ENCODE data around the gene CD8A. TPM values are rescaled to one million over a fixed set of nuclear protein-coding genes. Genes with fewer than 3 reads are reported as not detected.

Gene CD8A
- total RNA-seq, 1 donor from 2014 or later, result 10.6 TPM

DNA sequence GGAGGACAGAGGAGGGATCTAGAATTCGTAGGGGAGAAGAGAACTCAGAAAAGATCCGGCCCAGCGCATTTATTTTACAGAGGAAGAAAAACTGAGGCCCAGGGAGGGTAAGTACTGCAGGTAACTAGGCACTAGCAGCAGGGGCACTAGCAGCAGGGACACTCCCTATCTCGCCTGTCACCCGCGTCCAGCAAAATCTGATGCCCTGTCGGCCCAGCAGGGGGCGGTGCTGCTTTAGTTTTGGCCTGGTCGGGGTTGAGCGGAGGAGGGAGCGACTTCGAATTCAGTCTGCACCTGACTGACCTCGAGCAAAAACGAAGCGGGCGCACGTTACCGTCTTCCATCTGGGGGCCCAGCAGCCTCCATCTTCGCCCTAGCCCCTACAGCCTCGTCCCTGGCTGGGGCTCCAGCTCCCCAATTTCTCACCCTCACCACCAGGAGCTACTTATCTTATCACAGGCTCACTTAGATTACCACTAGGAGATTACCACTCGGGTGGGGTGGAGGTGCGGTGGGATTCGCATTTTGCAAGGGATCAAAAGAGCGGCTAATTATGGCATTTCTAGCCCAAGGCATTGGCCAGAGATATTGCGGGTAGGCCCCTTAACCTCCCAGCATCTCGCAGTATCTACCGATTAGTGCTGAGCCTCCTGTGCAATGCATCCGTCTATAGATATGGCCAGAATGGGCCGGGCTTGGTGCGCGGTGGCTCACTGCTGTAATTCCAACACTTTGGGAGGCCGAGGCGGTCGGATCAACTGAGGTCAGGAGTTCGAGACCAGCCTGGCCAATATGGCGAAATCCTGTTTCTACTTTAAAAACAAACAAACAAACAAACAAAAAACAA is 17.8 kb upstream of the CD8A start:
- DNase-seq (ENCODE audit: low spot score), result peak; percentile 80

DNA sequence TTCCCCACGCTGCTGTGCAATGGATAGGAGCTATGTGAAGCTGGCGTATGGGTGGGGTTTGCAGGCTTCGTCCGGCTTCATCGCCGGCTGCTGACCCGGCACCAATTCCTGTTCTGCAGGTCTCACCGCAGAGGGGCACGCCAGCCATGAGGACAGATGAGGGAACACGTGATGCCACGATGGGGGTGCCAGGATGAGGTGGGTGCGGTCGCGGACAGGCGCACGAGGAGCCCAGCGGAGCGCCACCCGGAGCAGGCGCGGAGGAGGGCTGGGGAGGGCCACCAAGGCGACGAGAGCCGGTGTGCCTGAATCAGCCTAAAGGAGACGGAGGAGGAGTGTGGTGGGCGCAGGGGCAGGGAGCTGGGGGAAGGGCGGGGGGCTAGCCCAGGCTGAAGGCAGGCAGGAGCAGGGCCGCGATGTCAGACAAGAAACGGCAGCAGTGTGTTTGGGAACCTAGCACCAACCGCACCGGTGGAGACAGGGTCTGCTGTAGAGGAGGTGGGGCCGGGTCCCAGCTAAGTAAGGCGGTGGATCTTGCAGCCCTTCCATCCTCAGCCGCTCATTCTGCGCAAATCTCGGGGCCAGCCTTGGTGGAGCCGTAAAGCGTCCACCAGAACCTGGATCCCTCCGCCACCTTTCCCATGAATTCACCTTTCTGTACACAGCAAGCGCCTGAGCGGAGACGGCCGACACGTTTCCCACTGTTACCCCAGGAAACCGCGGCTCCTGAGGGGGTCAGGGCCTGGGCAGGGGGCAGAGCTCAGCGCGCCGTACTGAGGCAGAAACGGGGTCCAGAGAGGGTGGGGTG is 17.0 kb upstream of the CD8A start:
- peak; percentile 47 for DNase-seq (ENCODE audit: low spot score)

DNA sequence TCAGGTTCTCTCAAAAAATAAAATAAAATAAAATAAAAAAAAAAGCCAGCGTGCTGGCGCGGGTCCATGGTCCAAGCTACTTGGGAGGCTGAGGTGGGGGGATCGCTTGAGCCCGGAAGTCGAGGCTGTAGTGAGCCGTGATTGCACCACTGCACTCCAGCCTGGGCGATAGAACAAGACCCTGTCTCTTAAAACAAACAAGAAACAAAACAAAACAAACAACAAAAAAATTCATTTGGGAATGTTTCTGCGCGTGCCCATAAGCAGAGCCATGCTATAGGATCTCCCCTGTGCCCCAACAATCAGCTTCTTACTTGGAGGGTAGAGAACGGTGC is 16.4 kb upstream of the CD8A start:
- no peak for DNase-seq (ENCODE audit: low spot score)

DNA sequence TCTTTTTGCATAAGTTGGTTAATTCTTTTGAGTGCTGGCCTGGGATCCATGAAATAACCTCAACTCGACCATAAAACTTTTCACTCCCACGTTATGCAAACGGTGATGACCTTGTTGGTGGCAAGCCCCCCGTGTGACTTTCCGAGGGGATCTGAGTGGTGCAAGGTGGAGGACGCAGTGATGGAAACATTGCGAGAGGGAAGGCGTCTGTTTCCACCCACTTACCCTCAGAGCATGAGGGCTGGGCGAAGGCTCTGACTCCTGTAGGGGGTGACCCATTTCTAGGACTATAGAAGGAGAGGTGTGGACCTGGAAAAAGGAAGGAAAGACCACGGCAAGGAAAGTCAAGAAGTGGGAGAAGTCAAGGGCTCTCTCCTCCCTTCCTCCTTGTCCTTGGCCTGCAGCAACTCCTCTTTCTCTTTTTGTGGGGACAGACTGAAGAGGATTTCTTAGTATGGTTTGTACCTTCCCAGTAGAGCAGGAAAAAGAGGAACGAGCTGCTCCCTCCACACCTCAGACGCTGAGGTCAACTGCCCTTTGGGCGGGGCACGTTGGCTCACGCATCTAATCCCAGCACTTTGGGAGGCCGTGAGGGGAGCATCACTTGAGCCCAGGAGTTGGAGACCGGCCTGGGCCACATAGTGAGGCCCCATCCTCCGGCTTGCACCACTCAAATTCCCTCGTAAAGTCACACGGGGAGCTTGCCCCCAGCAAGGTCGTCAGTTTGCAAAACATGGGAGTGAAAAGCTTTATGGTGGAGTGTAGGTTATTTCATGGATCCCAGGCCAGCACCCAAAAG is 15.5 kb upstream of the CD8A start:
- no peak for DNase-seq (ENCODE audit: low spot score)

DNA sequence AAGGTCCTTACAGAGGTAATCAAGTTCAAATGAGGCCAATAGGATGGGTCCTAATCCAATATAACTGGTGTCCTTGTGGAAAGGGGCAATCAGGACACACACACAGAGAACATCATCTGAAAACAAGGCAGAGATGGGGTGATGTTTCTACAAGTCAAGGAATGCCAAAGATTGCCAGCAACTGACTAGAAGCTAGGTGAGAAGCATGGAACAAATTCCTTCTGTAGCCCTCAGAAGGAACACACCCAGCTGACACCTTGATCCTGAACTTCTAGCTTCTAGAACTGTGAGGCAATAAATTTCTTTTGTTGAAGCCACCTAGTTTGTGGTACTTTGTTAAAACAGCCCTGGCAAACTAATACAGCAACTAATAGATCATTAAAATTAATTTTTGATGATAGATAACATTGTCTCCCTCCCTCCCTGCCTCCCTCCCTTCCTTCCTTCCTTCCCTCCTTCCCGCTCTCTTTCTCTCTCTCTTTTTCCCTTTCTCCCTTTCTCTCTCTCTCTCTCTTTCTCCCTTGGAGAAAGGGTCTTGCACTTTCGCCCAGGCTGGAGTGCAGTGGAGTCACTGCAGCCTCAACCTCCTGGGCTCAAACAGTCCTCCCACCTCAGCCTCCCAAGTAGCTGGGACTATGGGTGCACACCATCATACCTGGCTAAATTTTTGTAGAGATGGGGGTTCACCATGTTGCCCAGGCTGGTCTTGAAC is 10.3 kb upstream of the CD8A start:
- DNase-seq (ENCODE audit: low spot score), result no peak

DNA sequence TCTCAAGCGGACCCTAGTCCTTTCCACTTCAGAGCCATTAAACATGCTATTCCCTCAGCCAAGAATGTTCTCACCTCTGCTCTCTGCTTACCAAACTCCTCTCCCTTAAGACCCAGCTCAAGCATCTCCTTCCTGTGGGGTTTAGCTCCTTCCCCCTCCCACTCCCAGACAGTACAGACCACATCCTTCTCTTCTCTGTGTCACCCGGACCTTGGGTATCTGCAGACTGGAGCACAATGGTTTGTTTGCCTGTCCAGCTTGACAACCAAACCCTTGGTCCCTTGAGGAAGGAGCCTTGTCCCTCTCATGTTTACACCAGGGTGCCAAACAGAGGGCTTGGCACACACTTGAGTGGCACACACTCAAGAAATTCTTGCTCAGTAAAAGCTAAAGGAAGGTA is 4.1 kb upstream of the CD8A start:
- no peak for DNase-seq (ENCODE audit: low spot score)

DNA sequence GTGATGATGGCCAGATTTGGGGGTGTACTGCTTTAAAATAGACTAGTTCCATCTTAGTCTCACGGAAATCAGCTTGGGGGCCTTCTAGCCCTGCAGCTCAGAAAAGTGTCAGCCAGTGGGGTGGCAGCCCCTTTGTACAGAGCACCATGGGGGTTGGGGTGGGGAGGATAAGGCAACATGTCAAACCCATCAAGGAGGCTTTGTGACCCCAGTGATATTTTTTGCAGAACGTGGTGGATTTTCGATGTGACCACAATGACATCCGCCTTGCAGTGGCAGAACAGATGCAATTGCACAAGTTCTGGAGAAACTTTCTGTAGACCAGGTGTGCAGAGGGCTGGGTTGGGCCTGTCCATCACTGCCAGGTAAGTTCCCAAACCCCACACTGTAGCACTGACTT is 3.0 kb upstream of the CD8A start:
- no peak for DNase-seq (ENCODE audit: low spot score)

DNA sequence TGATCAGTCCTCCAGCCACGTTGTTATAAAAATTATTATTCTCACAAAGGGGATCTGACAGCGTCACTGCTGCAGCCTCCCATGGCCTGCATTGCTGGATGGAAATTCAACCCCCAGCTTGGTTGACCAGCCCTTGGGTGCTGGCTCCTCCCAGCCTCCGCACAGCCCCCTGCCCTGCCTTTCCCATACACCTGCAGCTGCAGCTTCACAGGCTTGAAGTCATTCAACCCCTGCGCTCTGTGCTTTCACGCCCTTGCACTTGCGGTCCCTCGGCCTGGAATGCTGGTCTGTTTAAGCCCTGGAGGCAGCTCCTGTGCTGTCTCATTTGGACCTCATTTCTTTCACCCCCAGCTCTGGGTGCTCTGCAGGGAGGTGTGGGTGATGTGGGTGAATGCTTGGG is 860 bp upstream of the CD8A start:
- DNase-seq (ENCODE audit: low spot score), result no peak

DNA sequence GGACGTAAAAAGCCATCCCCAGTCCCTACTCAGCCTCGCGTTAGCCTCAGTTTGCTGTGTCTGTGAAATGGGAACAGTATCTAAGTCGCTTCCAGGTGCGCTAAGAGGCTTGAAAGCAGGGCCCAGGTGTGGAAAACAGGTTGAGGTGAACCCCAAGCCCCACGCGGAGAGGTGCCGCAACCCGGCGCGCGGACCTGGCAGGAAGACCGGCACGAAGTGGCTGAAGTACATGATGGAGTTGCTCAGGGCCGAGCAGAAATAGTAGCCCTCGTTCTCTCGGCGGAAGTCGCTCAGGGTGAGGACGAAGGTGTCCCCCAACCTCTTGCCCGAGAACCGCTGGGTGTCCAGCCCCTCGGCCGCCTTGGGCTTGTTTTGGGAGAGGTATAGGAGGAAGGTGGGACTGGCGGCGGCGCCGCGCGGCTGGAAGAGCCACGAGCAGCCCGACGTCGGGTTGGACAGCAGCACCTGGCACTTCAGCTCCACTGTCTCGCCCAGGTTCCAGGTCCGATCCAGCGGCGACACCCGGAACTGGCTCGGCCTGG is 508 bp downstream of the CD8A start:
- no peak for DNase-seq (ENCODE audit: low spot score)

DNA sequence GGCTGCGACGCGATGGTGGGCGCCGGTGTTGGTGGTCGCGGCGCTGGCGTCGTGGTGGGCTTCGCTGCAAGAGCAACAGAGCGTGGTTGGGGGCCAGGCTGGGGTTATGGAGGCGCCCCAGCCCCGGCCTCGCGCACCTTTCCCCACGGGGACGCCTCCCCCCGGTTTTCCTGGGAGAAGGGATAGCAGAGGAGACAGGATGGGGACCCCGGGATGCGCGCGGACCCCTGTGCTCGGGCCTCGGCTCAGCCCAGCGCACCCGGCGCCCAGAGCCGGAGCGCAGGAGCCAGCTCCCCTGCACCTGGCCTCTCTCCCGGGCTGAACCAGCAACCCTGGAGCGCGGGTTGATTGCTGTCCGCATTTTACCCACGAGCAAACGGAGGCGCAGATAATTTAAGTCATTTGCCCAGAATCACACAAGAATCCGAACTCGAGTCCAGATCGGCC is 1.0 kb downstream of the CD8A start:
- no peak for DNase-seq (ENCODE audit: low spot score)

DNA sequence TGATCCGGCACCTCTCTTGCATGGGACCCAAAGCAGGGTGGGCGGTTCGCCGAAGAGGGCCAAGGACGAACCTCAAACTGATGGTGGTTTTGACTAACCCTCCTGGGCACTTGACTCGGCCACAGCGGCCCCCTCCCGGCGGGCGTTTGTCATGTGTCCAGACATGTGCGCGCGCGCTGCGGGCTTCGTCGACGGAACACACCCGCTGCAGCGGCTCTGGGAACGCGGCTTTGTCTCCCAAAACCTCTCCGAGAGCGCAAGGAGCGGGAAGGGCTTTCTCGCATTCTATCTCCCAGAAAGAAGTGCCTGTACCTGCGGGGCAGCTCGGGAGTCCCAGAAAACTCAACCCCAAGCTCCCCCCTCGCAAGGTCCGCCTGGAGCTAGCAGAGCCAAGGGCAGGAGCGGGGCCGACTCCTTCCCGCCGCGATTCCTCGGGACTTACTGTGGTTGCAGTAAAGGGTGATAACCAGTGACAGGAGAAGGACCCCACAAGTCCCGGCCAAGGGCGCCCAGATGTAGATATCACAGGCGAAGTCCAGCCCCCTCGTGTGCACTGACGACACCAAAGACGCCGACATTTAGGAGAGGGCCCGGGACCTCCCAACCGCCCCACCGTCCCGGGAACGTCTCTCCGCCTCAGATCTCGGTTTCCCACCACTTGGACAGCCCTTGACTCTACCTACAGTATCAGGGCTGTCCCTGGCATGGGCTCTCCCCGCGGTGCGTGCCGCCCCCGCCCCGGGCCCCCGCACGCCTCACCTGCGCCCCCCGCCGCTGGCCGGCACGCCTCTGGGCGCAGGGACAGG is 1.6 kb downstream of the CD8A start:
- DNase-seq (ENCODE audit: low spot score), result no peak

DNA sequence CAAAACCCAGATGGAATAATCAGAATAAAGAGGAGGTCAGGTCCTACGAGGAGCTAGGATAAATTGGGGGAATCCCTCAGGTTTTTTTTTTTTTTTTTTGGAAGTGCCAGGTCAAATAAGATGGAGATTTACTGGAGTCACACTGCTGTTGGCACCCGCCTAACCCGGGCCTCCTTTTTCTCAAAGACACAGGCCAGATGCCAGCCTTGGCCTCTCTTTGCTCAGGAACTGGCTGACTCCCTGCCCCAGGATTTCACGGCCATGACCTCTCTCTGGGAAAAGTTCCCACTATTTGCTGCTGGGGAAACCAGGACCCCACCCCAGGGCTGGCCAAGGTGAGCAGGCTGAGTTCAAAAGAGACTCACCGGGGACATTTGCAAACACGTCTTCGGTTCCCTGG is 2.5 kb downstream of the CD8A start:
- DNase-seq (ENCODE audit: low spot score), result no peak

DNA sequence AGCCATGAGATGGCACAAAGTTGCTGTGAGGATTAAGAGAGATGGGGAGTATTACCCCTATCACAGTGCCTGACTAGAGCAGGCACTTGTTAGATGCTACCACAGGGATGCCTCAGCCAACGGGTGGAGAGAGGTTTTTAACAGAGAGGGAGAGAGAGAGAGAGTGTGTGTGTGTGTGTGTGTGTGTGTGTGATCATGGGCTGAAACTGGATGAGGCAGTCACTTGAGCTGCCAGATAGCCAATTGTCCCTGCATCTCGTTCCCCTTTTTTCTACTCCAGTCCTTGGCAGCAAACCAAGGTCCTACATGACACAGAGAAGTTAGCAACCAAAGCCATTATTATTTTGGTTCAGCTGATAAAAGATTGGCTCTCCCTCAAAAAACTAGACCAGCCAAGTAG is 3.0 kb downstream of the CD8A start:
- peak; percentile 21 for DNase-seq (ENCODE audit: low spot score)

DNA sequence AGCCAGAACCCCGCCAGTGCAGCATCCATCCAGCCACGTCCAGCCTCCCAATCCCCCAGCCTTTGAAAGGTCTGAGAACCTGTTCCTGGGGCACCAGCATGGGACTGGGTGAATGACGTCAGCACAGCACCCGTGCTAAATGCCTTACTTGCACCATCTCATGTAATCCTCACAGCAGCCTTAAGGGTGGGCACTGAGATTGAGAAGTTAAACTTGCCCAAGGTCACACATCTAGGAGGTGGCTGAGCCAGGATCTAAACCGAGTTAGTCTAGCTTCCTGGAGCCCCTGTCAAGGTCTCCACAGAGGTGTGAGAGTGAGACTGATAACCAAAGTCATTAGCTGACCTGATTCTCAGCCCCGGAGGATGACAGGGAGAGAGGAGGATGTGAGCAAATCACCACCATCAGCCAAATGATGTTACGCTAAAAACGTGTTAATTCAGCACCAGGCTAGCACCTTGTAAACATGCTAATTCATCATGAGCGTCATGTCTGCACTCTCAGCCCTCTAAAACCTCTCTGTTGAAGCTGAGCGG is 4.6 kb downstream of the CD8A start:
- no peak for DNase-seq (ENCODE audit: low spot score)

DNA sequence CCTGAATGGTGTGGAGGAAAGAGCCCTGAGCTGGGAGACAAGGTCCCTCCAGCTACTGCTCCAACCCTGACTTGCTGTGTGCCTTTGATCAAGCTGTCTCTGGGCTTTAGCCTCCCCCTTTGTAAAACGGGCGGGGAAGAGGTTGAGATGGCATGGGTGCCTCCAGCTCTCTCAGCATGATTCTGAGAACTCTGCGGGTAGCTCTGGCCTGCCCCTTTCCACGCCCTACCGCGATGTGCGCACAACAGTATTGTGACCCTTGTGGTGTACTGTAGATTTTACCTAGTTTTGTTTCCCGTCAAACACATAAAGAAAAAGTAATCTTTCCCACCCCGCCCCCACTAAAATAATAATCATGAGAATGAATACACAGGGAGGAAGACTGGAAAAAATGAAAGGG is 5.3 kb downstream of the CD8A start:
- no peak for DNase-seq (ENCODE audit: low spot score)

DNA sequence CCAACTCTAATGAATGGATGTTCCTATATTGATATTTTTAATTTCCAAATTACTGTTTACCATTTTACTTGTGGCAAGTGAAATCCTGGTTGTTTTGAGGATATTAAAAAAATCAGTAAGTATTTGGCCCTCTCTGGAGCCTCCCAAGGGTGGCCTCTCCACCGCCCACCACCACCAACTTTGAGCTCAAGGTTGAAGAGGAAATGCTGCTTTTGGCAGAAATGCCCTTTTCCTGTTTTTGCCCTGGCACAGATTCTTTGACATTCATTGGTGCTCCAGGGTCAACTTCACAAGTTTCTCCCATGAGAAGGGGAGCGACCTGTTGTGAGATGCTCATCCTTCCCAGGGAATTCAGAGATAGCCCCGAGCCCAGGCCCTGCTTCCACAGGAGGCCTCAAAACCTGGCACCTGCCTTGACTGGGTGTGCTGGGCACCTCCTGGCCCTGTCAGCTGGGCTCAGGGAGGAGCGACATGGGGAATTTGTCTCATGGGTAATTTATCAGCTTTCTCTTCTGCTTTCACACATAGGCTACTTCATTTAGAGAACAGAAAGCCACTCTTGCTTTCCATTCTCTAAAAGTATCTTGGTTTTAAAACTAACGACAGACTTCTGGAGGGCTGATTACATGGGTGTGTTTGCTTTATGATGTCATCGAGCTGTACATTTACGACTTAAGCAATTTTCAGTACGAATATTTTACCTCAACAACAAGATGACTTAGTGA is 6.9 kb downstream of the CD8A start:
- DNase-seq (ENCODE audit: low spot score), result no peak

DNA sequence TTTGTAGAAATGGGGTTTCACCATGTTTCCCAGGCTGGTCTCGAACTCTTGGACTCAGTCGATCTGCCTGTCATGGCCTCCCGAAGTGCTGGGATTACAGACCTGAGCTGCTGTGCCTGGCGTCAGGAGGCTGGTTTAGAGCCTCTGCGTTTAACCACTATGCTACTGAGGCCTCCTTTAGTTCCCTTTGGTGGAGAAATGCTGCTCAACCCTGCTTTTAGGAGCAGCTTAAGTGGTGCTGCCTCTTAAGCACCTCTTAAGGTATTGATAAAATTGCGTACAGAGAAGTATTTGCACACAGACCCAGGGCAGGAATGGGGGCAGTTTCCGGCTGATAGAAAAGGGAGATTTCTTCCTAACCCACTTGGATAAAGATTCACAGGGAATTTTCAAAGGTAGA is 8.0 kb downstream of the CD8A start:
- DNase-seq (ENCODE audit: low spot score), result no peak

DNA sequence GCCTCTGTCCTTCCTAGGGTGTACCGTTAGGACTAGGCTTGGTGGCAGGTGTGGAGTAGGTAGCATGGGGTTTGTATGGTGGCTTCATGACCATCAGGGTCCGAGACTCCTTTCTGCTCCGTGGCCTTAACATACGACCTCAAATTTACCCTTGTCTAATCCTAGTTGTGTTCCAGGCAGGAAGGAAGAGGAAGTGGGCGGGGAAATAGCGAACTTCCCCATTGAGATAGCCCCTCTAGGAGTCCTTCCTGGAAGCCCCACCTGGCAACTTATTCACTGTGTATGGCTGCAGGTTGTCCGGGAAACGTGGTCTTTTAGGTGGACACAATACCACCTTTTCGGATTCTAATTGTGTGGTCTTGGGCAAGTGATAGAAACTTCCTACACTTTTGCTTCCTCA is 9.3 kb downstream of the CD8A start:
- DNase-seq (ENCODE audit: low spot score), result no peak

DNA sequence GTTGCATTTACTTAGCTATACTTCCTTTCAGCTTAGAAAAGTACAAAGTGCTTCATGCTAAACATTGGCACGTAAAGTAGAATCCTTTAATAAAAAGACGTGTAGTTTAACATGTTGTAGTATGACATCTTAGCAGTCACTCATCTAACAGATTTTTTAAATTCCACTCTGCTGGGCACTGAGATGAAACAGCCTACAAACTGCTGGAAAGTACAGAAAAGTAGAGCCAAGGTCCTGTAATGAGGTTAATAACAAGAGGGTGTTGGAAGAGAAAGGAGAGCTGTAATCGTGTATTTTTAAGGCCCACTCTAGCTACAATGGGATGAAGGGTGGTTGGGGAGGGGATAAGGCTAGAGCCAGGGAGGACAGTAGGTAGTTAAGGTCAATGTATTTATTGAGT is 10.7 kb downstream of the CD8A start:
- DNase-seq (ENCODE audit: low spot score), result no peak

DNA sequence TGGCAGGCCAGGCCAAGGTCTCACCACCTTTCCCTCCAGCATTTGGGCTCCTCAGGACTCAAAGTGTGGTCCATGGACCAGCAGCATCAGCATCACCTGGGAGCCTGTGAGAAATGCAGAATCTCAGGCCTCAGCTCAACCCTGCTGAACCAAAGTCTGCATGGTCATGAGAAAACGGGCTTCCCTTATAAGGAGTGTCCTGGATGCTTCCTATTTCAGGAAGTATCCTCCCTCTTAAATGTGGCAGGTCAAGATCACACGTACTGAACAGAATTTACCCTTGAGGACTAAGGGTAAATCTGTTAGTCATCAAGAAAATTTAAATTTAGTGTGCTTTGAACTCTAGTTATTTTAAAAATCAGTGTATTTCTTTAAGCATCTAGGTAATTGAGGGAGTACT is 11.8 kb downstream of the CD8A start:
- DNase-seq (ENCODE audit: low spot score), result no peak

All from umbilical cord (tissue), 2 donors.